ENCODE results near the gene ATF6.
"Not testable (repeated sequence)": the region's sequence is repeated elsewhere in the genome, so short reads cannot be mapped to it uniquely, and the experiment has no call there.

ATF6 gene, protein sequence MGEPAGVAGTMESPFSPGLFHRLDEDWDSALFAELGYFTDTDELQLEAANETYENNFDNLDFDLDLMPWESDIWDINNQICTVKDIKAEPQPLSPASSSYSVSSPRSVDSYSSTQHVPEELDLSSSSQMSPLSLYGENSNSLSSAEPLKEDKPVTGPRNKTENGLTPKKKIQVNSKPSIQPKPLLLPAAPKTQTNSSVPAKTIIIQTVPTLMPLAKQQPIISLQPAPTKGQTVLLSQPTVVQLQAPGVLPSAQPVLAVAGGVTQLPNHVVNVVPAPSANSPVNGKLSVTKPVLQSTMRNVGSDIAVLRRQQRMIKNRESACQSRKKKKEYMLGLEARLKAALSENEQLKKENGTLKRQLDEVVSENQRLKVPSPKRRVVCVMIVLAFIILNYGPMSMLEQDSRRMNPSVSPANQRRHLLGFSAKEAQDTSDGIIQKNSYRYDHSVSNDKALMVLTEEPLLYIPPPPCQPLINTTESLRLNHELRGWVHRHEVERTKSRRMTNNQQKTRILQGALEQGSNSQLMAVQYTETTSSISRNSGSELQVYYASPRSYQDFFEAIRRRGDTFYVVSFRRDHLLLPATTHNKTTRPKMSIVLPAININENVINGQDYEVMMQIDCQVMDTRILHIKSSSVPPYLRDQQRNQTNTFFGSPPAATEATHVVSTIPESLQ

GRCh38 chr1:161766102-161766981 lies at the start of gene ATF6:
ATF6 (plus strand) TSS chr1:161766320; CDS start chr1:161766361, 41 bp downstream.
- ATAC-seq: peak; percentile 87

GRCh38 chr1:161718559-161719324 lies 47.4 kb upstream of the ATF6 start:
- DNase-seq: no peak
- ATAC-seq: no peak

More at GRCh38 chr1:161766102-161766981, at the start of gene ATF6:
- DNase-seq: peak; percentile 82

DNA sequence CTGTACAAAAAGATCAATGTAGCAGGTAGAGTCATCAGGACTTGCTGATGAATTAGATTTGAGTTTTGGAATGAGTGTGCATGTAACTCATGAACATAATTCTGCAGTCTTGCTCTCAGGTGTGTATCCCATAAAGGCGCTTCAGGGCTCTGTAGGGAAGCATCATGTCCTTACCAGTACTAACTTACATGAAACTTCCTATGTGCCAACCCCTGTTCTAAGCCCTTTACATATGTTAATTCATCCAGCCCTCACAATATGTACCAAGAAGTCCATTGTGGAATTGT lies 46.9 kb upstream of the ATF6 start:
- ATAC-seq: no peak

DNA sequence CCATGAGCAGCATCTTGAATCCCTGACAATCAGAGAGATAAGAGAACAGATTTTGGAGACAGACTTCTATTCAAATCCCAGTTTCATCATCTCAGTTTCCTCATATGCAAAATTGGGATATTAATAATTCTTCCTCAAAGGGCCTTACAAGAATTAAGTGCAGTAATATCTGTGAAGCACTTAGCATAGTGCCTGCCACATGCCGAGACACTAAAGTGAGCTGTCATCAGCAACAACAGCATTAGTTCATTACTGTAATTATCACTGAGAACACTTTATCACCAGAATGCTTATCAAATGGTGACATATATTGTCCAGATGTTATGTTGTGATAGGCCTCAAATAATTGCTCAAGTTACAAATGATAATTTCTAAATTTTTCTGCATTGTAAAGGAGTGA lies 45.7 kb upstream of the ATF6 start:
- DNase-seq: no peak
- ATAC-seq: no peak

More for the DNA sequence above, 46.9 kb upstream of the ATF6 start:
- DNase-seq: no peak

DNA sequence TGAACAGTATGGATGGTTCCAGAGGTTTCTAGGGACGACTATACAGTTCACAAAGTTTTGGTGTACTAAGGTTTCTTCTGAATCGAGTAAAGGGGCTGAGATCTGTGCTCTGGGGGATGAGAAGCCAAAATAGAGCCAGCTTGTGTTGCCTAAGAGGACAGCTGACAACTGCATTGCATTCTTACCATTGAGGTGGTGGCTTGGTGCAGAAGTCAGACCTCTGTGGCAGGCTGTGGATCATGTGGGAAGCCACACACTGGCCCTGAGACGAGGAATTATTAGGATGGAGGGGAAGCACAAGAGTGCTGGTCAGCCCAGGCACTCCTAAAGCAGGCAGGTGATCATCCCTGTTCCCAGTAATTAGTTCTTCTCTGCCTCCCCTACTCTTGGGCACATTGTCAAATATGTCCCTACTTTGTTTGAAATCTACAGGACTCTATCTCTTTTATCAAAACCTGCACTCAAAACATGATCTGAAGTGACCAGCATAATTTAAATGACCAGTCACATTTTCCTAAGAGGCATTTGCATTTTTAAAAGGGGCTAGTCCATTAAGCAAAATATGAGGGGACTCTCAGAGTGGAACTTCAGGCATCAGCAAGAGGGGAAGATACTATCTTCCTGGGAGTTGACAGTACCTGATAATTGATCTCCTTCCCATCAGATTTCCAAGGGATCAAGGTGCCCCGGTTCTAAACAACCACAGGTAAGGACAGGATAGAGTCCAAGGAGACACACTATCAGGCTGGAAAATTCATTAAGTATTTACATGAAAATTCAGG lies 45.0 kb upstream of the ATF6 start, which contains the start of gene FCRLB:
FCRLB (plus strand) TSS at position 589 of the 782 bp plus-strand sequence. CDS start 1,129 bp downstream, outside the sequence.
- no peak for DNase-seq
- ATAC-seq: no peak

DNA sequence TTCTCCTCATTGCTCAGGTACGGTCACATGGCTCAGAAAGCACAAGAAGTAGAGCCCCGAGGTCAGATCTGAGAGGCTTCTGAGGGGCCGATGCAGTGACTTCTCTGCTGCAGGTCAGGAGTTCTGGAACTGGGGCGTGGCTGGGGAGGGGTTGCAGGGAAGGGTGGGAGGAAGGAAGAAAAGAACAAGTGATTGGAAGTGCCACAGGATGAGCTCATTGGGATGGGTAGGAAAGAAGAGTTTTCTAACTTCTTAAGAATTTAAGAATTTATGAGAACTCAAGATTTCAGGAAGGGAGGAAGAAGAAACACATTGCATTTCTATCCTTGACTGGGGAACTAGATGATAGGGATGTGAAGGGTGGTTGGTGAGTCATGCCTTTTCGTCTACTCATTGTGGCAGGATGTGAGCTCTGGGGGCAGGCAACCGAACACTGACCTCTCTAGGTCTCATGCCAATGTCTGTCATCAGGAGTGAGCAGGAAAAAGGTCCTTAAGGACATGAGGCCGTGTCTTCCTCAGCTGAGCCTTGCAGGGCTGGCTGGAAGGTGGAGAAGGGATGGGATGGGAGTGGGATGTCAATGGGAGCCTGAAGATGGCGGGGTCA lies 44.3 kb upstream of the ATF6 start:
- ATAC-seq (no peak), DNase-seq (no peak)

- DNase-seq: no peak
- no peak for ATAC-seq
Measured at GRCh38 chr1:161722406-161722805, 43.7 kb upstream of the ATF6 start.

DNA sequence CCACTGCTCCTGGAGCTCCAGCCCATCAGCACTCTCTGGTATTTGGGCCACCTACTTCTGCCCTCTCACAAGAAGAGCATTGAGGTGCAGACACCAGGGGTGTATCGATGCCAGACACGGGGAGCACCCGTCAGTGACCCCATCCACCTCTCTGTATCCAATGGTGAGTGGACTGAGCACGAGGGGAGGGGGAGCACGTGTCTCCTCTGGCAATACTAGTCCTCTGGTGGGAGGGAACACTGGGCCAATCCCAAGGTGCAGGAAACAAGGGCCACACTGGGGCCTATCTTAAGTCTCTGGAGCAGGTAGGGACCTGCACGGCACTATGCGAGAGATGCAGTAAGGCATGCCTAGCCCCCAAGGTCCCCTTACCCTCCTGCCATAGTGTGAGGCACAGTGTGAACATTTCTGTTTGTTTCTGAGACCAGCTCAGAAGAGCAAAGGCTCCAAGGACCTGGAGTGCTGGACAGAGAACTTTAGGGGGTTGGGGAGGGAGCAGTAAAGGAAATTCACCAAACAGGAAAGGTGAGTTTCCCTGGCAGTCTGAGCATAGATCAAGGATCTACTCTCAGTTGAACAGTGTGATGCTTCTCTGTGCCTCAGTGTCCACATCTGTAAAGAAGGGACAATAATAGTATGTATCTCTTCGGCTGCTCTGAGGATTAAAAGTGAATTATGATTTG lies 42.5 kb upstream of the ATF6 start:
- DNase-seq (no peak), ATAC-seq (no peak)

DNA sequence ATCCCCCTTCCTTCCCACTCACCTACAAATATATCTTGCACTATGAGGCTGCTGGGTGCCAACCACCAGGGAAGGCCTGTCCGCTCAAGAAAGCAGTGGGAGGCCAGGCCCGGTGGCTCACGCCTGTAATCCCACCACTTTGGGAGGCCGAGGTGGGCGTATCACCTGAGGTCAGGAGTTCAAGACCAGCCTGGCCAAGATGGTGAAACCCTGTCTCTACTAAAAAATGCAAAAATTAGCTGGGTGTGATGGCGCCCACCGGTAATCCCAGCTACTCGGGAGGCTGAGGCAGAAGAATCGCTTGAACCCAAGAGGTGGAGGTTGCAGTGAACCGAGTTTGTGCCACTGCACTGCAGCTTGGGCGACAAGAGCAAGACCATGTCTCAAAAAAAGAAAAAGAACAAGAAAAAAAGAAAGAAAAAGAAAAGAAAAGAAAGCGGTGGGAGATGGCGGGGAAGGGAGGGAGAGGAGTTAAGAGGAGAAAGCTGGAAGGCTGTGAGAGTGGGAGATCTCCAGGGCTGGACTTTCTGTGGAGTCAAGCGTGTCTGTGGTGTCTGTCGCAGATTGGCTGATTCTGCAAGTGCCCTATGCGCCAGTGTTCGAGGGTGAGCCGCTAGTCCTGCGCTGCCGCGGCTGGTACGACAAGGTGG lies 40.7 kb upstream of the ATF6 start:
- DNase-seq, ATAC-seq: not testable (repeated sequence)

GRCh38 chr1:161725908-161726472 lies 40.1 kb upstream of the ATF6 start:
- peak; percentile 17 for ATAC-seq
- peak; percentile 46 for DNase-seq

GRCh38 chr1:161726473-161727255 lies 39.5 kb upstream of the ATF6 start:
- DNase-seq (peak; percentile 78), ATAC-seq (peak; percentile 47)

DNA sequence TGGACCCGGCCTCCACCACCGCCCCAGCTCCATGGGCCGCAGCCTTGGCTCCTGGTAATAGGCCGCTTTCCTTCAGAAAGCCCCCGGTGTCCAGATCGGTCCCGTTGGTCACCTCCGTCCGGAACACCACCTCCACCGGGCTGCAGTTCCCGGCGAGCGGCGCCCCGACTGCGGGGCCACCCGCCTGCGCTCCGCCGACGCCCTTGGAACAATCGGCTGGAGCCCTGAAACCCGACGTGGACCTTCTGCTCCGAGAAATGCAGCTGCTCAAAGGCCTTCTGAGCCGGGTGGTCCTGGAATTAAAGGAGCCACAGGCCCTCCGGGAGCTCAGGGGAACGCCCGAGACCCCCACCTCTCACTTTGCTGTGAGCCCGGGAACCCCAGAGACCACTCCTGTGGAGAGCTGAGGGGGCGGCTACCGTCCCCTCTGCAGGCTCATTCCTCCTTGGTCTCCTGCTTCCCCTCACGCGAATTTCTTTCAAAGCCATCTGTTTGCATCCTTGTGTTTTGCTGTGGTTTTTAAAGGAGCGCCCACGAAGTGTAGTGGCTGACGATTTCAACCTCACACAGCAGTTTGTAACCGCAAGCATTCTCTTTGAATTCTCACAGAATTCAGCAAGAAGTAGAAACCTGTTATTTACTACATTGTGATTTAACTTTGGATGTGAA lies 38.7 kb upstream of the ATF6 start:
- DNase-seq (peak; percentile 30), ATAC-seq (peak; percentile 4)

- DNase-seq (no peak), ATAC-seq (no peak)
Measured at GRCh38 chr1:161728376-161729226, 37.5 kb upstream of the ATF6 start.

DNA sequence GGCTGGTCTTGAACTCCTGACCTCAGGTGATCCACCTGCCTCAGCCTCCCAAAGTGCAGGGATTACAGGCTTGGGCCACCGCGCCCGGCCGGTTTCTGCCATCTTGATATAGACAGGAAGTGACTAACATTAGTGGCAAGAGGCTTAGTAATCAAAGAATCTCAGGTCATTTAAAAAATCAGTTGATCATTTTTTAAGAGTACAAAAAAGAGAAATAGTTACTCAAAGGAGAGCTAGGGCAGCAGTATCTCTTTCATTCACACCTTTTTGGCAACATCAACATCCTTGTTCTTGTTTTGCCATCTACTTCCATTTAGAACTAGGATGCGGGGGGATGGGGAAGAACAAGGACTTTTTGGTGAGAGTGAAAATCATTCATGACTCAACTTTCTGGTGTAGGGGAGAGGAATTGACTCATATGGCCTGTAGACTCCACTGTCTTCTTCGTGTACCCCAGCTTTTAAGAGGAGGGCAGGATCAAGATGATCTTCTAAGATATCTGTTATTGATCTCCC lies 36.0 kb upstream of the ATF6 start:
- DNase-seq (peak; percentile 46), ATAC-seq (peak; percentile 58)

DNA sequence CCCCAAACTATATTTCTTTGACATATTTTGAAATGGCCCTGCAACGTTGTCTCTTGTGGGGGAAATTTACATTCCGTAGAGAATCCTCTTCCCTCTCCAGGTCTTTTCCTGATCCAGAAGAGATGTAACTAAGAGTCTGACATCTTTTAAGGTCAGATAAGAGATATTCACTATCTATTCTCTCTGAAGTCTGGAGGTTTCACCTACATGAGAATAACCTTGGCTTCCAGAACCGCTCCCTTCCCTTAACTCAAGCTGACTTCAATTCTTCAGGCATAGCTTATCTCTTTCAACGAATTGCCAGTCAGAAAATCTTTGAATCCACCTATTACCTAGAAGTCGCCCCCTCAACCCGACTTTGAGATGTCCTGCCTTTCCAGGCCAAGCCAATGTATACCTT lies 34.9 kb upstream of the ATF6 start:
- no peak for DNase-seq
- no peak for ATAC-seq

GRCh38 chr1:161731981-161732718 lies 34.0 kb upstream of the ATF6 start:
- no peak for ATAC-seq

More at GRCh38 chr1:161731981-161732718, 34.0 kb upstream of the ATF6 start:
- no peak for DNase-seq

Measured in stimulated activated naive CD8-positive, alpha-beta T cell treated with anti-CD3 and anti-CD28 coated beads, Interleukin-15, Interleukin-2, amounts not matched to agents 100 U/mL and 50 U/mL, for 24 hours (primary cell).